Lower leg skin (tissue), 3 donors: ENCODE measurements around the gene FA2H.

Source experiments
- POLR2A ChIP-seq, 2 donors: fragments of 450-650 bp; IDR thresholded peaks; one replicate each; pipeline ENCODE4 v1.6.1; 2016 to 2017; ENCODE audit warnings: antibody characterized with exemption in 2 of 2, mild to moderate bottlenecking in 1 of 2, moderate library complexity in 1 of 2
- TF ChIP-seq, protein P1 (sequence below), 3 donors: fragments of 450-650 bp; IDR thresholded peaks; one replicate each; pipeline ENCODE4 v1.5.1; 2016; ENCODE audit warnings: antibody characterized with exemption in 3 of 3, mild to moderate bottlenecking in 3 of 3, moderate library complexity in 2 of 3

DNA sequence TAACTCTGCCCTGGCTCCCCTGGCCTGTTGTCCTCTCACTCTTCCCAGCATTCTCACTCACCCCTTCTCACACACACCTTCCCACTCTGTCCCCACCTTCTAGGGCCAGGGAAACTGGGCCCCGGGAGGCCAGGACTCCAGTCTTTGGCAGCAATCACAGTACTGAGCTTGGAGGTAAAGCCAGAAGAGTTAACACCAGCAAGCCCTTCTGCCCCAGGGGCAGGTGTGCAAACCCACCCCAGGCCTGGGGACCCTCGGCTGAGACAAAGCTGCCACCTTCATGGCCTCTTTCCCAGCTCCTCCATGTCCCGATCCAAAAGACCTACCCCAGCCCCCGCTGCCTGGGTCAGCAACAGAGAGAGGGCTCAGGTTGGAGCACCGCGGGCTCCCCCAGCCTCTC, 37.1 kb downstream of the FA2H start:
- TF ChIP-seq, protein P1, sequence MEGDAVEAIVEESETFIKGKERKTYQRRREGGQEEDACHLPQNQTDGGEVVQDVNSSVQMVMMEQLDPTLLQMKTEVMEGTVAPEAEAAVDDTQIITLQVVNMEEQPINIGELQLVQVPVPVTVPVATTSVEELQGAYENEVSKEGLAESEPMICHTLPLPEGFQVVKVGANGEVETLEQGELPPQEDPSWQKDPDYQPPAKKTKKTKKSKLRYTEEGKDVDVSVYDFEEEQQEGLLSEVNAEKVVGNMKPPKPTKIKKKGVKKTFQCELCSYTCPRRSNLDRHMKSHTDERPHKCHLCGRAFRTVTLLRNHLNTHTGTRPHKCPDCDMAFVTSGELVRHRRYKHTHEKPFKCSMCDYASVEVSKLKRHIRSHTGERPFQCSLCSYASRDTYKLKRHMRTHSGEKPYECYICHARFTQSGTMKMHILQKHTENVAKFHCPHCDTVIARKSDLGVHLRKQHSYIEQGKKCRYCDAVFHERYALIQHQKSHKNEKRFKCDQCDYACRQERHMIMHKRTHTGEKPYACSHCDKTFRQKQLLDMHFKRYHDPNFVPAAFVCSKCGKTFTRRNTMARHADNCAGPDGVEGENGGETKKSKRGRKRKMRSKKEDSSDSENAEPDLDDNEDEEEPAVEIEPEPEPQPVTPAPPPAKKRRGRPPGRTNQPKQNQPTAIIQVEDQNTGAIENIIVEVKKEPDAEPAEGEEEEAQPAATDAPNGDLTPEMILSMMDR (IDR thresholded peaks at IDR 0.05): no peak
- TF ChIP-seq POLR2A (IDR thresholded peaks at IDR 0.05): no peak
